SU-DHL-6 (cell line): ENCODE measurements around the gene BAHCC1.

Source experiments
- H2AFZ ChIP-seq: fragments of 200-600 bp; sonication (generic); 2 replicates; pipeline ENCODE4 v1.6.1; 2014; ENCODE audit warnings: low read depth, mild to moderate bottlenecking, moderate library complexity, mixed read lengths, antibody characterized with exemption, low read length; ENCODE audit not compliant: severe bottlenecking
- H3F3A ChIP-seq: fragments of 200-600 bp; shearing (Covaris generic); 2 replicates; pipeline ENCODE4 v1.6.0; 2016; ENCODE audit warnings: antibody characterized with exemption, mild to moderate bottlenecking; ENCODE audit not compliant: insufficient read depth
- H3K27ac ChIP-seq: fragments of 200-600 bp; sonication (generic); 2 replicates; pipeline ENCODE4 v1.5.1; 2016; ENCODE audit warnings: low read depth, mild to moderate bottlenecking, low read length, moderate library complexity, mixed read lengths
- H3K27me3 ChIP-seq: fragments of 200-600 bp; sonication (generic), shearing (Covaris generic); 2 replicates; pipeline ENCODE4 v1.6.0; 2014; ENCODE audit warnings: mild to moderate bottlenecking, low read length
- H3K36me3 ChIP-seq: fragments of 200-600 bp; sonication (generic); 2 replicates; pipeline ENCODE4 v1.6.1; 2014; ENCODE audit warnings: mild to moderate bottlenecking, low read length, mixed read lengths
- H3K4me2 ChIP-seq: fragments of 300-600, 200-600 bp; shearing (Covaris generic), sonication (generic); 2 replicates; pipeline ENCODE4 v1.6.0; 2014; ENCODE audit warnings: low read length, low read depth, mild to moderate bottlenecking; ENCODE audit not compliant: poor library complexity, severe bottlenecking
- H3K4me3 ChIP-seq: fragments of 200-600 bp; sonication (generic); 2 replicates; pipeline ENCODE4 v1.5.1; 2014; ENCODE audit warnings: antibody characterized with exemption, low read length, mild to moderate bottlenecking, mixed read lengths; ENCODE audit not compliant: insufficient read depth, poor library complexity, severe bottlenecking
- H3K79me2 ChIP-seq: fragments of 200-600 bp; sonication (generic); 2 replicates; pipeline ENCODE4 v1.6.1; 2014; ENCODE audit warnings: mild to moderate bottlenecking, low read length, moderate library complexity; ENCODE audit not compliant: insufficient read depth
- H3K9ac ChIP-seq: fragments of 200-600 bp; sonication (generic); 2 replicates; pipeline ENCODE4 v1.7.0; 2014; ENCODE audit warnings: mild to moderate bottlenecking, low read length
- H3K9me2 ChIP-seq: fragments of 200-600 bp; sonication (generic); replicated peaks from 2 replicates; pipeline ENCODE4 v1.6.1; 2014; ENCODE audit warnings: low read length; ENCODE audit not compliant: insufficient read depth
- H3K9me3 ChIP-seq: fragments of 200-600 bp; sonication (generic); 2 replicates; pipeline ENCODE4 v1.6.1; 2014; ENCODE audit warnings: low read length, mixed read lengths; ENCODE audit not compliant: insufficient read depth
- H4K20me1 ChIP-seq: fragments of 200-600 bp; sonication (generic); 2 replicates; pipeline ENCODE4 v1.6.1; 2014; ENCODE audit warnings: low read depth, mild to moderate bottlenecking, antibody characterized with exemption, low read length, moderate library complexity, mixed read lengths
- CTCF ChIP-seq: fragments of 200-600 bp; sonication (generic); IDR thresholded peaks from one replicate; pipeline ENCODE4 v1.5.1; 2017; ENCODE audit warnings: antibody characterized with exemption, mild to moderate bottlenecking, low read length, moderate library complexity; ENCODE audit not compliant: insufficient read depth, poor library complexity, severe bottlenecking
- EZH2phosphoT487 ChIP-seq: fragments of 200-600 bp; sonication (generic), shearing (Covaris generic); conservative IDR thresholded peaks from 2 replicates; pipeline ENCODE4 v1.6.1; 2018; ENCODE audit warnings: mild to moderate bottlenecking, antibody characterized with exemption, low read length, moderate library complexity, mixed read lengths

The BAHCC1 gene

DNA sequence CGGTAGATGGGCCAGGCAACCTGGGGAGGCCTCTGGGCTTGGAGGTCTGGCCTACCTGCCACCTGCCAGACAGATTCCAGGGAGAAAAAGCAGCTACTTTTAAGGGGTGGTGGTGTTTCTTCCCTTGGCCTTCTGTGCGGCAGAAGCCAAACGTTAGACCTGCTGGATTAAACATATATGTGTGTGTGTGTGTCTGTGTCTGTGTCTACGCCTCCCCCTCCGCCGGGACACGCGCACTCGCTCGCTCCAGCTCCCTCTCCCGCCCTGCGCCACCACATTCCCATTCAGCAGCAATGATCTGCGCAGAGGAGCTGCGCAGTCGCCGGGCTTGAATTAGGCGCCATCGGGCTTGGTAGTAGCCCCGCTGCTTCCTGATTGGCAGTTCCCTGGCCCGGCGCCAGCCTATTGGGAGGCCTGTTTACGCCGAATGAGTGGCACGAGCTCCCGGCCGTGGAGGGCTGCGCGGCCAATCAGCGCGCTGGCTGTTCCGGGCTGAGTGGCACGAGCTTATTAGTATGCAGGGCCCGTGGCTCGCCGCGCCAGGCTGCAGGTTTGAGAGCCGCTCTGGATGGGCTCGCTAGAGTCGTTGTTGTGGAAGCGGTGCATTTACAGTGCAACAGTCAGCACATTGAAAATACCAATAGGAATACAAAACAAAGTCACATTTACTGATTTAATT lies at the start of gene BAHCC1:
Gene BAHCC1 (plus strand): TSS at position 537 of the 679 bp plus-strand sequence. CDS start 4,283 bp downstream, outside the sequence.
- no peaks in the 10 kb centered on the region for H3K9me2 ChIP-seq
- H3K9ac ChIP-seq: no peak within 1 kb of the TSS
- H2AFZ ChIP-seq: no peak within 1 kb of the TSS
- no peak within 1 kb of the TSS for H3K4me2 ChIP-seq
- no peaks in the 10 kb centered on the region for H3F3A ChIP-seq
- no peaks in the 10 kb centered on the region for H4K20me1 ChIP-seq
- no peaks in the 10 kb centered on the region for H3K36me3 ChIP-seq
- no peak within 1 kb of the TSS for H3K4me3 ChIP-seq
- H3K9me3 ChIP-seq: no peaks in the 10 kb centered on the region
- no peak within 1 kb of the TSS for H3K27ac ChIP-seq
- no peaks in the 10 kb centered on the region for H3K79me2 ChIP-seq
- no peaks in the 10 kb centered on the region for H3K27me3 ChIP-seq
- TF ChIP-seq EZH2phosphoT487 (no peak), CTCF (no peak)

DNA sequence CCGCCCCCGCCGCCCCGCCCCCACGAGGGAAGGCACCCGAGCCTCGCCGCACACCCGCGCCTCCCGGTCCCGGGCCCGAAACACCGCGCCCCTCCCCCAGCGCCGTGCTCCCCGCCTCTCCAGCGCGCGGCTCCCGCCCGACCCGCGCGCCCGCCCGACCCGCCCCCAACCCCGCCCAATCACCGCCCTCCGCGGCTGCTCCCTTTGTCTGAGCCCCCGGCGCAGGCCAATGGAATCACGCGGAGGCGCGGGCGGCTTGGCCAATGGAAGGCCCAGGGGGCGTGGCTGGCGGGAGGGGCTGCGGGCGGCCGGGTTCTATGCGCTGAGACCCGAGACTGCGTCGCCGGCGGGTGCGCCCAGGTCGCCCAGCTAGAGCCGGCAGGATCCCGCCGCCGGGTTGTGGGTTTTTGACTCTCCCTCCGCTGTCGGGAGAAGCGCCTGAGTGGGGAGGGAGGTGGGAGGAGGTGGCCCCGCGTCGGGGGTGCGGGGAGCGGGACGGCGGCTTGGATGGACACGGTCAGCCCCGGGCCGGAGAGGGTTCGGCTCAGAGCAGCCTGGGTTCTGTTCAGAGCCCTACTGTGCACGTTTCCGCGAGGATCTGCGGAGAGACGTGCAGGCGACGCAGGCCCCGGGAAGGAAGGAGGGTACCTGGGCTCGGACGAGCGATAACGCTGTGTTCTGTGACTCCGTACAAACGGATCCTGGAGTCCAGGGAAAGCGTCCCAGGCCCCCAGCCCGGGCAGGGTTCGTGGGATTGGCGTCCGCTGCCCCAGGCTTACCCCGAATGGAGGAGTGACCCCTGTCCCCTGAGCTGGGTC lies 49.0 kb upstream of the BAHCC1 start:
- no peaks in the 10 kb centered on the region for H3K79me2 ChIP-seq
- no peaks in the 10 kb centered on the region for H4K20me1 ChIP-seq
- H3K9ac ChIP-seq: no peak overlapping the region
- no peaks in the 10 kb centered on the region for H3K36me3 ChIP-seq
- H3K27me3 ChIP-seq: no peaks in the 10 kb centered on the region
- H3K9me2 ChIP-seq: no peaks in the 10 kb centered on the region
- H3K27ac ChIP-seq: no peak overlapping the region
- no peak overlapping the region for H3K4me3 ChIP-seq
- no peak overlapping the region for H3K4me2 ChIP-seq
- H3K9me3 ChIP-seq: no peaks in the 10 kb centered on the region
- H2AFZ ChIP-seq: no peak overlapping the region
- TF ChIP-seq CTCF: no peak
- TF ChIP-seq EZH2phosphoT487: no peak
- H3F3A ChIP-seq: no peaks in the 10 kb centered on the region

DNA sequence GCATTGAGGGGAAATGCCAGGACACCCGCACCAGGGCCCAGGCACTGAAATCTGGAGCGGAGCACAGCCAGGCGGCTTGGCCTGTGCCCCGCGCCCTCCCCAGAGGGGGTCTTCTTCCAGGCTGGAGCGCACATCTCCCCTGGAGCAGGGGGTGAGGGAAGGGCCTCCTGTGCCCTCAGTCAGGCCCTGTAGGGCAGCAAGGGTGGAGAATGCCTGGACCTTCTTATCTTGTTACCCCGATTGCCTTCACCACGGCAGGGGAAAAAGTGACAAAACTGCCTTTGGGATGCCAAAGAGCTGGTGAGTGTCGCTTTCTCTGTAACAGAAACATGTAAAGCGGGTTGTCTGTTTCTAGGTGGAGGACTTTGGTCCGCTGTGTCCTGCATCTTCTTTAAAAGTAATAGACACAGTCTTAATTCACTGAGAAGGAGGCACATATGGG lies 48.3 kb upstream of the BAHCC1 start:
- Histone ChIP-seq H3K9ac (no peak overlapping the region), H3K27me3 (no peaks in the 10 kb centered on the region)

More for the DNA sequence above, 48.3 kb upstream of the BAHCC1 start:
- TF ChIP-seq CTCF: no peak
- TF ChIP-seq EZH2phosphoT487: no peak
- Histone ChIP-seq H3K9me3 (no peaks in the 10 kb centered on the region), H3K79me2 (no peaks in the 10 kb centered on the region), H3K9me2 (no peaks in the 10 kb centered on the region), H3F3A (no peaks in the 10 kb centered on the region), H4K20me1 (no peaks in the 10 kb centered on the region), H3K4me3 (no peak overlapping the region), H3K4me2 (no peak overlapping the region), H3K36me3 (no peaks in the 10 kb centered on the region), H3K27ac (no peak overlapping the region), H2AFZ (no peak overlapping the region)
